ENCODE results near the gene MKI67.

The MKI67 gene

DNA sequence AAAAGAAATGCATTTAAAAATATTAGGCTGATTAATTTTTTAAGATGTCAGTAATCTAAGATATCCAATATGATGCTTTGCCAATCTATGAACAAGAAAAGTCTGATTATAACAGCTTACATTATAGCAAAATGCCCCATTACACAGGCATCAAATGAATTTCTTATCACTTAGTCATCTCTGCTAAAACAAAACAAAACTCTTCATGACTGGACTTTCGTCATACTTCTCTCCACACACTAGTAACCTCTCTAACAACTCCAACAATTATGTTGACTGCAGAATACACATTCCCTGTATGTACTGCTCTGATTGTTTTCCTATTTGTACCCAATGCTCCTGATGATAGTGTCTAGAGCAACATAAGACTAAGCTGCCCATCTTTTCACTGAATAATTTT, 3.8 kb upstream of the MKI67 start:
- Histone ChIP-seq H3K27me3 (ENCODE audit: control insufficient read depth, low read length) (peaks cover 14% of the 10 kb centered on the region), H3K9me3 (ENCODE audit: control insufficient read depth, insufficient read depth, low read length) (no peaks in the 10 kb centered on the region), H3F3A (ENCODE audit: control insufficient read depth, insufficient read depth) (no peaks in the 10 kb centered on the region), H3K79me2 (ENCODE audit: control insufficient read depth, low read length) (peaks cover 15% of the 10 kb centered on the region), H4K20me1 (ENCODE audit: control insufficient read depth, insufficient read depth, low read depth, low read length) (peaks cover 3% of the 10 kb centered on the region; the same call in 1 of the 2 replicates), H3K9me2 (replicated peaks; ENCODE audit: control insufficient read depth, low read length) (no peaks in the 10 kb centered on the region), H3K36me3 (ENCODE audit: control insufficient read depth, low read length) (peaks cover 11% of the 10 kb centered on the region), H3K4me3 (ENCODE audit: low read length) (no peak overlapping the region), H3K4me2 (ENCODE audit: low read length) (no peak overlapping the region), H3K27ac (ENCODE audit: low read depth, low read length) (no peak overlapping the region), H3K4me1 (ENCODE audit: control insufficient read depth, low read length) (peaks cover 8% of the 10 kb centered on the region)
- TF ChIP-seq EZH2phosphoT487 (IDR thresholded peaks at IDR 0.05; ENCODE audit: borderline replicate concordance, low read length): no peak
- TF ChIP-seq CTCF (IDR thresholded peaks at IDR 0.05; ENCODE audit: low read depth, low read length, poor library complexity, severe bottlenecking): no peak

GRCh38 chr10:128128582-128128981, 2.4 kb upstream of the MKI67 start:
- Histone ChIP-seq H3K27me3 (ENCODE audit: control insufficient read depth, low read length) (peaks cover 11% of the 10 kb centered on the region), H3F3A (ENCODE audit: control insufficient read depth, insufficient read depth) (no peaks in the 10 kb centered on the region), H4K20me1 (ENCODE audit: control insufficient read depth, insufficient read depth, low read depth, low read length) (peaks cover 17% of the 10 kb centered on the region), H3K4me3 (ENCODE audit: low read length) (no peak overlapping the region), H3K4me2 (ENCODE audit: low read length) (no peak overlapping the region), H3K4me1 (ENCODE audit: control insufficient read depth, low read length) (peaks cover 21% of the 10 kb centered on the region), H3K79me2 (ENCODE audit: control insufficient read depth, low read length) (peaks cover 30% of the 10 kb centered on the region), H3K9me3 (ENCODE audit: control insufficient read depth, insufficient read depth, low read length) (no peaks in the 10 kb centered on the region), H3K27ac (ENCODE audit: low read depth, low read length) (no peak overlapping the region), H3K9me2 (replicated peaks; ENCODE audit: control insufficient read depth, low read length) (no peaks in the 10 kb centered on the region), H3K36me3 (ENCODE audit: control insufficient read depth, low read length) (peaks cover 26% of the 10 kb centered on the region)
- no peak for TF ChIP-seq EZH2phosphoT487 (IDR thresholded peaks at IDR 0.05; ENCODE audit: borderline replicate concordance, low read length)
- TF ChIP-seq CTCF (IDR thresholded peaks at IDR 0.05; ENCODE audit: low read depth, low read length, poor library complexity, severe bottlenecking): no peak

- no peak for TF ChIP-seq CTCF (IDR thresholded peaks at IDR 0.05; ENCODE audit: low read depth, low read length, poor library complexity, severe bottlenecking)
- TF ChIP-seq EZH2phosphoT487 (IDR thresholded peaks at IDR 0.05; ENCODE audit: borderline replicate concordance, low read length): no peak
- Histone ChIP-seq H3K4me2 (ENCODE audit: low read length) (peak overlapping the region; percentile 99), H3K9me2 (replicated peaks; ENCODE audit: control insufficient read depth, low read length) (no peaks in the 10 kb centered on the region), H3K4me3 (ENCODE audit: low read length) (peak overlapping the region; percentile 98), H4K20me1 (ENCODE audit: control insufficient read depth, insufficient read depth, low read depth, low read length) (peaks cover 32% of the 10 kb centered on the region), H3F3A (ENCODE audit: control insufficient read depth, insufficient read depth) (no peaks in the 10 kb centered on the region), H3K4me1 (ENCODE audit: control insufficient read depth, low read length) (peaks cover 36% of the 10 kb centered on the region), H3K79me2 (ENCODE audit: control insufficient read depth, low read length) (peaks cover 58% of the 10 kb centered on the region), H3K9me3 (ENCODE audit: control insufficient read depth, insufficient read depth, low read length) (no peaks in the 10 kb centered on the region), H3K36me3 (ENCODE audit: control insufficient read depth, low read length) (peaks cover 53% of the 10 kb centered on the region), H3K27me3 (ENCODE audit: control insufficient read depth, low read length) (no peaks in the 10 kb centered on the region), H3K27ac (ENCODE audit: low read depth, low read length) (peak overlapping the region; percentile 70)
These were observed 743 bp downstream of the MKI67 start for GRCh38 chr10:128125416-128125943.

Data from DOHH2 (cell line).